Bronchus fibroblast of lung (primary cell): Measurements from ENCODE around the gene FADS2. TPM values are rescaled to one million over a fixed set of nuclear protein-coding genes. Genes with fewer than 3 reads are reported as not detected.

ENCODE experiments used
- total RNA-seq: library from RNA; depleted of rRNA; stranded (reverse); fragments of >200 nt; gene quantifications from 2 replicates; pipeline ENCODE4 v1.2.3, GENCODE V29; 2015

FADS2 gene
- 953 and 987 TPM in 2 replicates for total RNA-seq

GRCh38 chr11:61827571-61828378 lies at the start of gene FADS2:
FADS2 (plus strand) TSS chr11:61828300; CDS start chr11:61828391, 91 bp downstream.

GRCh38 chr11:61792310-61793082 lies 35.6 kb upstream of the FADS2 start, which contains the start of the genes FEN1 and TMEM258:
FEN1 (plus strand) TSS chr11:61792911; CDS start chr11:61795362, 2,451 bp downstream.
TMEM258 (minus strand) TSS chr11:61792599; CDS start chr11:61792558, 41 bp downstream.

GRCh38 chr11:61816736-61817455 lies 11.2 kb upstream of the FADS2 start, which contains the start of gene FADS1:
FADS1 (minus strand) TSS chr11:61817003; CDS start chr11:61816929, 74 bp downstream.

DNA sequence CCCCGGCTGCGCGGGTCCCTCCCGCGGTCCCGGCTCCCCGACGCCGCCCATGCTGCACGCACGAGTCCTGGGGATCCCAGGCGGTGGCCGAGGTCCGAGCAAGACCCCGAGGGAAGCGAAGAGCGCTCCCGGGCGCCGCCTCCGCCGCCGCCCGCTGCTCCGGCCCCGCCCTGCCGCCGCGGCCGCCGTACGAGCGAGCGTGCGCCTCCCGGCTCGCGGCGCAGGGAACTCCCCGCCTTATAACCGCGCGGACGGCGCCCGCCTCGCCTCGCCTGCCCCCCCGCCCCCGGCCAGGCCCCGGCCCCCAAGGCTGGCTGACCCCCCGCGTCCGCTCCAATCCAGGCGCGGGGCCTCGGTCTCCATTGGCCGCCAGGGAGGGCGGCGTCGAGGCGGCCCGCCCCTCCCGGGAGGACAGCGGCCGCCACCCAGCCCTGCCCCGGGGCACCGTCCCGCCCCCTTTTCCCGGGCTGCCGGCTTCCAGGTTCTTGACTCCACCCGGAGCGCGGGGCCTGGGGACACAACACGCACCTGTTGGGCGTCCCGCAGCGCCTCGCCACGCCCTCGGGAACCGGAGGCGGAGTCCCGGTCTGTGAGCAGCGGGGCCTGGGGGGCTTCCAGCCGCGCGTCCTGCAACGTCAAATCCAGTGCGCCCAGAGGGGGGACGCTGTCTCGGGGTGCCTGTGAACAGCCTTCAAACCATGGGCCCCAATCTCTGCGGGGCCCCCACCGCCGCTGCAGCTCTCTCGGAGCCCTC lies 63.4 kb downstream of the FADS2 start, which contains the start of gene FADS3:
Gene FADS3 (minus strand): TSS at position 215 of the 754 bp plus-strand sequence. CDS start 164 bp downstream, at position 51.

Other genes with a start within 250 kb of the FADS2 start
- gene SYT7, start 247.2 kb upstream of the FADS2 start, total RNA-seq: 0.30 and 0.67 TPM in 2 replicates
- gene DAGLA, start 147.9 kb upstream of the FADS2 start, total RNA-seq: 1.8 and 2.0 TPM in 2 replicates
- 3.3 and 3.5 TPM in 2 replicates for gene MYRF, start 75.7 kb upstream of the FADS2 start, total RNA-seq
- gene TMEM258, start 35.7 kb upstream of the FADS2 start, total RNA-seq: 62.5 and 77.2 TPM in 2 replicates
- 42.9 and 47.1 TPM in 2 replicates for gene FEN1, start 35.4 kb upstream of the FADS2 start, total RNA-seq
- gene FADS1, start 11.3 kb upstream of the FADS2 start, total RNA-seq: 171 and 182 TPM in 2 replicates
- 49.6 and 53.8 TPM in 2 replicates for gene FADS3, start 63.2 kb downstream of the FADS2 start, total RNA-seq
- gene RAB3IL1, start 89.3 kb downstream of the FADS2 start, total RNA-seq: 0.89 and 3.0 TPM in 2 replicates
- gene BEST1, start 122.1 kb downstream of the FADS2 start, total RNA-seq: 1.7 and 2.2 TPM in 2 replicates
- gene FTH1, start 139.3 kb downstream of the FADS2 start, total RNA-seq: 569 and 797 TPM in 2 replicates